SHP77 treated with DMSO at 0.1 percent for 48 hours (cell line): ENCODE measurements around the gene RSAD2.
"Not testable (repeated sequence)": the region's sequence is repeated elsewhere in the genome, so short reads cannot be mapped to it uniquely, and the experiment has no call there.

Experiments
- DNase-seq: peaks from one replicate; lab custom pipeline; 2025; lab: John Stamatoyannopoulos, UW

Gene RSAD2

GRCh38 chr2:6927186-6927585, 49.6 kb downstream of the RSAD2 start:
- no peak for DNase-seq

GRCh38 chr2:6927753-6928152, 50.2 kb downstream of the RSAD2 start:
- no peak for DNase-seq

GRCh38 chr2:6928452-6928851, 50.9 kb downstream of the RSAD2 start:
- DNase-seq: no peak

GRCh38 chr2:6929196-6929819, 51.7 kb downstream of the RSAD2 start:
- DNase-seq: no peak

- no peak for DNase-seq
Measured at GRCh38 chr2:6930923-6931647, 53.5 kb downstream of the RSAD2 start.

- DNase-seq: no peak
Measured at GRCh38 chr2:6931753-6932152, 54.2 kb downstream of the RSAD2 start.

- no peak for DNase-seq
Measured at GRCh38 chr2:6932206-6932605, 54.6 kb downstream of the RSAD2 start.

- no peak for DNase-seq
Measured at GRCh38 chr2:6932828-6933227, 55.3 kb downstream of the RSAD2 start.

GRCh38 chr2:6933911-6934310, 56.3 kb downstream of the RSAD2 start:
- no peak for DNase-seq

GRCh38 chr2:6934345-6934744, 56.8 kb downstream of the RSAD2 start:
- DNase-seq: no peak

- DNase-seq: no peak
Measured at GRCh38 chr2:6934758-6935651, 57.4 kb downstream of the RSAD2 start.

- not testable (repeated sequence) for DNase-seq
Measured at GRCh38 chr2:6935652-6936020, 58.1 kb downstream of the RSAD2 start.

GRCh38 chr2:6937157-6937556, 59.6 kb downstream of the RSAD2 start:
- DNase-seq: no peak

- no peak for DNase-seq
Measured at GRCh38 chr2:6937582-6937981, 60.0 kb downstream of the RSAD2 start.

- no peak for DNase-seq
Measured at GRCh38 chr2:6939071-6939470, 61.5 kb downstream of the RSAD2 start.

GRCh38 chr2:6940820-6941219, 63.2 kb downstream of the RSAD2 start:
- DNase-seq: no peak

- DNase-seq: no peak
Measured at GRCh38 chr2:6941299-6942046, 63.9 kb downstream of the RSAD2 start.

GRCh38 chr2:6942848-6943247, 65.3 kb downstream of the RSAD2 start:
- DNase-seq: no peak

- no peak for DNase-seq
Measured at GRCh38 chr2:6943523-6943922, 65.9 kb downstream of the RSAD2 start.

- no peak for DNase-seq
Measured at GRCh38 chr2:6943971-6944370, 66.4 kb downstream of the RSAD2 start.

- no peak for DNase-seq
Measured at GRCh38 chr2:6944555-6944954, 67.0 kb downstream of the RSAD2 start.
